WTC11 (cell line): ENCODE data around the gene MAML3. TPM values are rescaled to one million over a fixed set of nuclear protein-coding genes. Genes with fewer than 3 reads are reported as not detected.

ENCODE experiments used
- ATAC-seq: fragments of 200-7000 bp; cut with Tn5 transposase; 2 replicates; pipeline ENCODE4 v1.10.0; 2021; ENCODE audit warnings: mild to moderate bottlenecking, moderate library complexity
- CTCF ChIA-PET: fragments of 300-600 bp; sonication (Branson Sonifier 250); formaldehyde crosslinking; loops from one replicate; lab custom pipeline; 2021; ENCODE audit warnings: antibody characterized with exemption; lab: Charles Lee
- POLR2A ChIA-PET: fragments of 350-600 bp; sonication (Branson Sonifier 250); formaldehyde crosslinking; loops from one replicate; lab custom pipeline; 2021; ENCODE audit warnings: antibody characterized with exemption; lab: Charles Lee
- DNase-seq: peaks from one replicate; pipeline ENCODE4 v3.0.0; 2021; ENCODE audit warnings: low spot score
- H3K27ac Mint-ChIP-seq: 2 replicates; pipeline ENCODE4 v1.8.0; 2021; ENCODE audit warnings: mixed read lengths
- H3K27me3 Mint-ChIP-seq: 2 replicates; pipeline ENCODE4 v1.8.0; 2021; ENCODE audit warnings: low read depth, mild to moderate bottlenecking, moderate library complexity, mixed read lengths
- H3K36me3 Mint-ChIP-seq: 2 replicates; pipeline ENCODE4 v1.8.0; 2021; ENCODE audit warnings: mixed read lengths
- H3K4me1 Mint-ChIP-seq: 2 replicates; pipeline ENCODE4 v1.8.0; 2022; ENCODE audit warnings: mixed read lengths
- H3K4me3 Mint-ChIP-seq: 2 replicates; pipeline ENCODE4 v1.8.0; 2021; ENCODE audit warnings: mild to moderate bottlenecking, moderate library complexity, mixed read lengths
- H3K9me3 Mint-ChIP-seq: 2 replicates; pipeline ENCODE4 v1.8.0; 2021; ENCODE audit warnings: mixed read lengths
- ATF1 ChIP-seq: sonication (generic); formaldehyde crosslinking; IDR thresholded peaks from 2 replicates; pipeline ENCODE4 v1.8.1; 2023; ENCODE audit warnings: mild to moderate bottlenecking, moderate library complexity, missing genetic modification reagents
- JUN ChIP-seq: sonication (generic); formaldehyde crosslinking; IDR thresholded peaks from 2 replicates; pipeline ENCODE4 v1.8.0; 2023; ENCODE audit warnings: mild to moderate bottlenecking, missing genetic modification reagents
- OVOL2 ChIP-seq: fragments of 250-450 bp; sonication (Bioruptor Pico); IDR thresholded peaks from 2 replicates; pipeline ENCODE4 v1.9.0; 2021; ENCODE audit warnings: mild to moderate bottlenecking, borderline replicate concordance
- PRRX2 ChIP-seq: fragments of 250-450 bp; sonication (Bioruptor Pico); IDR thresholded peaks from 2 replicates; pipeline ENCODE4 v1.8.0; 2021; ENCODE audit warnings: mild to moderate bottlenecking
- TCF7 ChIP-seq: sonication (generic); formaldehyde crosslinking; IDR thresholded peaks from 2 replicates; pipeline ENCODE4 v1.8.0; 2022; ENCODE audit warnings: mild to moderate bottlenecking, low read depth, missing genetic modification reagents, moderate library complexity
- TP53 ChIP-seq: sonication (generic); formaldehyde crosslinking; IDR thresholded peaks from 2 replicates; pipeline ENCODE4 v1.8.1; 2023; ENCODE audit warnings: mild to moderate bottlenecking, missing genetic modification reagents
- ZBTB21 ChIP-seq: sonication (generic); formaldehyde crosslinking; IDR thresholded peaks from 2 replicates; pipeline ENCODE4 v1.8.1; 2023; ENCODE audit warnings: mild to moderate bottlenecking, missing genetic modification reagents, borderline replicate concordance
- ZNF219 ChIP-seq: sonication (generic); formaldehyde crosslinking; IDR thresholded peaks from 2 replicates; pipeline ENCODE4 v1.8.0; 2023; ENCODE audit warnings: missing genetic modification reagents, mild to moderate bottlenecking, borderline replicate concordance
- ZNF416 ChIP-seq: fragments of 250-450 bp; sonication (Bioruptor Pico); IDR thresholded peaks from 2 replicates; pipeline ENCODE4 v1.9.0; 2021; ENCODE audit warnings: mild to moderate bottlenecking, inconsistent platforms
- ZNF671 ChIP-seq: fragments of 250-450 bp; sonication (Bioruptor Pico); IDR thresholded peaks from 2 replicates; pipeline ENCODE4 v1.8.0; 2021; ENCODE audit warnings: mild to moderate bottlenecking
- total RNA-seq: library from RNA; stranded (reverse); gene quantifications from 3 replicates; pipeline ENCODE4 v1.2.3, GENCODE V29; 2021
- TF ChIP-seq, protein P1 (sequence below): sonication (generic); formaldehyde crosslinking; IDR thresholded peaks from 2 replicates; pipeline ENCODE4 v1.8.1; 2022; ENCODE audit warnings: mild to moderate bottlenecking, missing genetic modification reagents, moderate library complexity, borderline replicate concordance
- TF ChIP-seq, protein P2 (sequence below): sonication (generic); formaldehyde crosslinking; IDR thresholded peaks from 2 replicates; pipeline ENCODE4 v1.8.0; 2022; ENCODE audit warnings: mild to moderate bottlenecking, missing genetic modification reagents
- TF ChIP-seq, protein P3 (sequence below): fragments of 250-450 bp; sonication (Bioruptor Pico); IDR thresholded peaks from 2 replicates; pipeline ENCODE4 v1.9.0; 2021; ENCODE audit warnings: mild to moderate bottlenecking, borderline replicate concordance
- TF ChIP-seq, protein P4 (sequence below): fragments of 250-450 bp; sonication (Bioruptor Pico); IDR thresholded peaks from 2 replicates; pipeline ENCODE4 v1.9.0; 2021; ENCODE audit warnings: mild to moderate bottlenecking
- TF ChIP-seq, protein P5 (sequence below): sonication (generic); formaldehyde crosslinking; IDR thresholded peaks from 2 replicates; pipeline ENCODE4 v1.8.0; 2023; ENCODE audit warnings: mild to moderate bottlenecking, missing genetic modification reagents
- TF ChIP-seq, protein P6 (sequence below): sonication (generic); formaldehyde crosslinking; IDR thresholded peaks from 2 replicates; pipeline ENCODE4 v1.8.0; 2023; ENCODE audit warnings: missing genetic modification reagents
- TF ChIP-seq, protein P7 (sequence below): sonication (generic); formaldehyde crosslinking; IDR thresholded peaks from 2 replicates; pipeline ENCODE4 v1.8.1; 2023; ENCODE audit warnings: mild to moderate bottlenecking, missing genetic modification reagents, moderate library complexity
- TF ChIP-seq, protein P8 (sequence below): sonication (generic); formaldehyde crosslinking; IDR thresholded peaks from 2 replicates; pipeline ENCODE4 v1.8.1; 2023; ENCODE audit warnings: mild to moderate bottlenecking, missing genetic modification reagents, borderline replicate concordance
- TF ChIP-seq, protein P9 (sequence below): fragments of 250-450 bp; sonication (Bioruptor Pico); IDR thresholded peaks from 2 replicates; pipeline ENCODE4 v1.9.0; 2021; ENCODE audit warnings: moderate library complexity, mild to moderate bottlenecking, inconsistent platforms, borderline replicate concordance

MAML3 gene
- total RNA-seq, 1 experiment from 2014 or later, result 7.4 TPM

DNA sequence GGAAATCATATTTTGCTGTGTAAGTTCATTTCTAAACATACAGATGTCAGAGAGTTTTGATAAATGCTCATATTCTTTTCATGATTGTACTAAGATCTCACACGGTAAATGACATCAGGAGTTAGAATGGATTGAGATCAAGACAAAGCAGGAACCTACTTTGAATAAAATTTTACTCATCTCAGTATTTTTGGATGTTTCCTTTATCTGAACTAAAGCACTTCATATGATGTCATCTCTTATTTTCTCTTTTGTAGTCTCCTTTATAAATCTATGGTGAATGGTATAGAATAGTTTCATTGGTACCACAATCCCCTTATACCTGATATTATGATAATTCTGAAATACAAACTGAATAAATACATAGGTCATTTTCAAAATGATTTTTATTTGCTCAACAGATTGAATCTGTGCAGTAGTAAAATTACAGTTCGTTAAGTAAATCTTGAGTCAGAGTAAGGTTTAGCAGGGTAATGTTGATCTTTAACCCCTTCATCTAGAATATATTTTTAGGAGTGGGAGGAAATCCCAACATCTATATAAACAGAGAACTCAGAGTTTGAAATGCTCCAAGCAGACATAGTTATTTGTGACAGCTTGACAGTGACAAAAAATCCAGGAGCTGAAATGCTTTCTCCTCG, 308.4 kb downstream of the MAML3 start:
- Mint-ChIP-seq H3K4me1 (peaks cover 51% of the 10 kb centered on the region), H3K27me3 (no peaks in the 10 kb centered on the region), H3K36me3 (no peaks in the 10 kb centered on the region), H3K9me3 (no peaks in the 10 kb centered on the region), H3K27ac (no peak overlapping the region), H3K4me3 (no peak overlapping the region)
- DNase-seq, result no peak
- CTCF ChIA-PET, result no interaction called here
- POLR2A ChIA-PET, result no interaction called here
- ATAC-seq, result no peak
- TF ChIP-seq, protein P1, sequence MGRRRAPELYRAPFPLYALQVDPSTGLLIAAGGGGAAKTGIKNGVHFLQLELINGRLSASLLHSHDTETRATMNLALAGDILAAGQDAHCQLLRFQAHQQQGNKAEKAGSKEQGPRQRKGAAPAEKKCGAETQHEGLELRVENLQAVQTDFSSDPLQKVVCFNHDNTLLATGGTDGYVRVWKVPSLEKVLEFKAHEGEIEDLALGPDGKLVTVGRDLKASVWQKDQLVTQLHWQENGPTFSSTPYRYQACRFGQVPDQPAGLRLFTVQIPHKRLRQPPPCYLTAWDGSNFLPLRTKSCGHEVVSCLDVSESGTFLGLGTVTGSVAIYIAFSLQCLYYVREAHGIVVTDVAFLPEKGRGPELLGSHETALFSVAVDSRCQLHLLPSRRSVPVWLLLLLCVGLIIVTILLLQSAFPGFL (CRISPR knock-in tag), result no peak
- no peak for TF ChIP-seq TCF7 (CRISPR knock-in tag)
- TF ChIP-seq PRRX2, result no peak
- no peak for TF ChIP-seq ATF1 (CRISPR knock-in tag)
- TF ChIP-seq, protein P2, sequence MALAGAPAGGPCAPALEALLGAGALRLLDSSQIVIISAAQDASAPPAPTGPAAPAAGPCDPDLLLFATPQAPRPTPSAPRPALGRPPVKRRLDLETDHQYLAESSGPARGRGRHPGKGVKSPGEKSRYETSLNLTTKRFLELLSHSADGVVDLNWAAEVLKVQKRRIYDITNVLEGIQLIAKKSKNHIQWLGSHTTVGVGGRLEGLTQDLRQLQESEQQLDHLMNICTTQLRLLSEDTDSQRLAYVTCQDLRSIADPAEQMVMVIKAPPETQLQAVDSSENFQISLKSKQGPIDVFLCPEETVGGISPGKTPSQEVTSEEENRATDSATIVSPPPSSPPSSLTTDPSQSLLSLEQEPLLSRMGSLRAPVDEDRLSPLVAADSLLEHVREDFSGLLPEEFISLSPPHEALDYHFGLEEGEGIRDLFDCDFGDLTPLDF (CRISPR knock-in tag), result no peak
- TF ChIP-seq, protein P3, sequence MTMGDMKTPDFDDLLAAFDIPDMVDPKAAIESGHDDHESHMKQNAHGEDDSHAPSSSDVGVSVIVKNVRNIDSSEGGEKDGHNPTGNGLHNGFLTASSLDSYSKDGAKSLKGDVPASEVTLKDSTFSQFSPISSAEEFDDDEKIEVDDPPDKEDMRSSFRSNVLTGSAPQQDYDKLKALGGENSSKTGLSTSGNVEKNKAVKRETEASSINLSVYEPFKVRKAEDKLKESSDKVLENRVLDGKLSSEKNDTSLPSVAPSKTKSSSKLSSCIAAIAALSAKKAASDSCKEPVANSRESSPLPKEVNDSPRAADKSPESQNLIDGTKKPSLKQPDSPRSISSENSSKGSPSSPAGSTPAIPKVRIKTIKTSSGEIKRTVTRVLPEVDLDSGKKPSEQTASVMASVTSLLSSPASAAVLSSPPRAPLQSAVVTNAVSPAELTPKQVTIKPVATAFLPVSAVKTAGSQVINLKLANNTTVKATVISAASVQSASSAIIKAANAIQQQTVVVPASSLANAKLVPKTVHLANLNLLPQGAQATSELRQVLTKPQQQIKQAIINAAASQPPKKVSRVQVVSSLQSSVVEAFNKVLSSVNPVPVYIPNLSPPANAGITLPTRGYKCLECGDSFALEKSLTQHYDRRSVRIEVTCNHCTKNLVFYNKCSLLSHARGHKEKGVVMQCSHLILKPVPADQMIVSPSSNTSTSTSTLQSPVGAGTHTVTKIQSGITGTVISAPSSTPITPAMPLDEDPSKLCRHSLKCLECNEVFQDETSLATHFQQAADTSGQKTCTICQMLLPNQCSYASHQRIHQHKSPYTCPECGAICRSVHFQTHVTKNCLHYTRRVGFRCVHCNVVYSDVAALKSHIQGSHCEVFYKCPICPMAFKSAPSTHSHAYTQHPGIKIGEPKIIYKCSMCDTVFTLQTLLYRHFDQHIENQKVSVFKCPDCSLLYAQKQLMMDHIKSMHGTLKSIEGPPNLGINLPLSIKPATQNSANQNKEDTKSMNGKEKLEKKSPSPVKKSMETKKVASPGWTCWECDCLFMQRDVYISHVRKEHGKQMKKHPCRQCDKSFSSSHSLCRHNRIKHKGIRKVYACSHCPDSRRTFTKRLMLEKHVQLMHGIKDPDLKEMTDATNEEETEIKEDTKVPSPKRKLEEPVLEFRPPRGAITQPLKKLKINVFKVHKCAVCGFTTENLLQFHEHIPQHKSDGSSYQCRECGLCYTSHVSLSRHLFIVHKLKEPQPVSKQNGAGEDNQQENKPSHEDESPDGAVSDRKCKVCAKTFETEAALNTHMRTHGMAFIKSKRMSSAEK, result no peak
- TF ChIP-seq, protein P4, sequence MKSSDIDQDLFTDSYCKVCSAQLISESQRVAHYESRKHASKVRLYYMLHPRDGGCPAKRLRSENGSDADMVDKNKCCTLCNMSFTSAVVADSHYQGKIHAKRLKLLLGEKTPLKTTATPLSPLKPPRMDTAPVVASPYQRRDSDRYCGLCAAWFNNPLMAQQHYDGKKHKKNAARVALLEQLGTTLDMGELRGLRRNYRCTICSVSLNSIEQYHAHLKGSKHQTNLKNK (CRISPR knock-in tag), result no peak
- TF ChIP-seq ZBTB21, result no peak
- TF ChIP-seq OVOL2 (CRISPR knock-in tag), result no peak
- TF ChIP-seq, protein P5, sequence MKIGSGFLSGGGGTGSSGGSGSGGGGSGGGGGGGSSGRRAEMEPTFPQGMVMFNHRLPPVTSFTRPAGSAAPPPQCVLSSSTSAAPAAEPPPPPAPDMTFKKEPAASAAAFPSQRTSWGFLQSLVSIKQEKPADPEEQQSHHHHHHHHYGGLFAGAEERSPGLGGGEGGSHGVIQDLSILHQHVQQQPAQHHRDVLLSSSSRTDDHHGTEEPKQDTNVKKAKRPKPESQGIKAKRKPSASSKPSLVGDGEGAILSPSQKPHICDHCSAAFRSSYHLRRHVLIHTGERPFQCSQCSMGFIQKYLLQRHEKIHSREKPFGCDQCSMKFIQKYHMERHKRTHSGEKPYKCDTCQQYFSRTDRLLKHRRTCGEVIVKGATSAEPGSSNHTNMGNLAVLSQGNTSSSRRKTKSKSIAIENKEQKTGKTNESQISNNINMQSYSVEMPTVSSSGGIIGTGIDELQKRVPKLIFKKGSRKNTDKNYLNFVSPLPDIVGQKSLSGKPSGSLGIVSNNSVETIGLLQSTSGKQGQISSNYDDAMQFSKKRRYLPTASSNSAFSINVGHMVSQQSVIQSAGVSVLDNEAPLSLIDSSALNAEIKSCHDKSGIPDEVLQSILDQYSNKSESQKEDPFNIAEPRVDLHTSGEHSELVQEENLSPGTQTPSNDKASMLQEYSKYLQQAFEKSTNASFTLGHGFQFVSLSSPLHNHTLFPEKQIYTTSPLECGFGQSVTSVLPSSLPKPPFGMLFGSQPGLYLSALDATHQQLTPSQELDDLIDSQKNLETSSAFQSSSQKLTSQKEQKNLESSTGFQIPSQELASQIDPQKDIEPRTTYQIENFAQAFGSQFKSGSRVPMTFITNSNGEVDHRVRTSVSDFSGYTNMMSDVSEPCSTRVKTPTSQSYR (CRISPR knock-in tag), result no peak
- TF ChIP-seq, protein P6, sequence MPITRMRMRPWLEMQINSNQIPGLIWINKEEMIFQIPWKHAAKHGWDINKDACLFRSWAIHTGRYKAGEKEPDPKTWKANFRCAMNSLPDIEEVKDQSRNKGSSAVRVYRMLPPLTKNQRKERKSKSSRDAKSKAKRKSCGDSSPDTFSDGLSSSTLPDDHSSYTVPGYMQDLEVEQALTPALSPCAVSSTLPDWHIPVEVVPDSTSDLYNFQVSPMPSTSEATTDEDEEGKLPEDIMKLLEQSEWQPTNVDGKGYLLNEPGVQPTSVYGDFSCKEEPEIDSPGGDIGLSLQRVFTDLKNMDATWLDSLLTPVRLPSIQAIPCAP (CRISPR knock-in tag), result no peak
- TF ChIP-seq, protein P7, sequence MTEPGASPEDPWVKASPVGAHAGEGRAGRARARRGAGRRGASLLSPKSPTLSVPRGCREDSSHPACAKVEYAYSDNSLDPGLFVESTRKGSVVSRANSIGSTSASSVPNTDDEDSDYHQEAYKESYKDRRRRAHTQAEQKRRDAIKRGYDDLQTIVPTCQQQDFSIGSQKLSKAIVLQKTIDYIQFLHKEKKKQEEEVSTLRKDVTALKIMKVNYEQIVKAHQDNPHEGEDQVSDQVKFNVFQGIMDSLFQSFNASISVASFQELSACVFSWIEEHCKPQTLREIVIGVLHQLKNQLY (CRISPR knock-in tag), result no peak
- TF ChIP-seq, protein P8, sequence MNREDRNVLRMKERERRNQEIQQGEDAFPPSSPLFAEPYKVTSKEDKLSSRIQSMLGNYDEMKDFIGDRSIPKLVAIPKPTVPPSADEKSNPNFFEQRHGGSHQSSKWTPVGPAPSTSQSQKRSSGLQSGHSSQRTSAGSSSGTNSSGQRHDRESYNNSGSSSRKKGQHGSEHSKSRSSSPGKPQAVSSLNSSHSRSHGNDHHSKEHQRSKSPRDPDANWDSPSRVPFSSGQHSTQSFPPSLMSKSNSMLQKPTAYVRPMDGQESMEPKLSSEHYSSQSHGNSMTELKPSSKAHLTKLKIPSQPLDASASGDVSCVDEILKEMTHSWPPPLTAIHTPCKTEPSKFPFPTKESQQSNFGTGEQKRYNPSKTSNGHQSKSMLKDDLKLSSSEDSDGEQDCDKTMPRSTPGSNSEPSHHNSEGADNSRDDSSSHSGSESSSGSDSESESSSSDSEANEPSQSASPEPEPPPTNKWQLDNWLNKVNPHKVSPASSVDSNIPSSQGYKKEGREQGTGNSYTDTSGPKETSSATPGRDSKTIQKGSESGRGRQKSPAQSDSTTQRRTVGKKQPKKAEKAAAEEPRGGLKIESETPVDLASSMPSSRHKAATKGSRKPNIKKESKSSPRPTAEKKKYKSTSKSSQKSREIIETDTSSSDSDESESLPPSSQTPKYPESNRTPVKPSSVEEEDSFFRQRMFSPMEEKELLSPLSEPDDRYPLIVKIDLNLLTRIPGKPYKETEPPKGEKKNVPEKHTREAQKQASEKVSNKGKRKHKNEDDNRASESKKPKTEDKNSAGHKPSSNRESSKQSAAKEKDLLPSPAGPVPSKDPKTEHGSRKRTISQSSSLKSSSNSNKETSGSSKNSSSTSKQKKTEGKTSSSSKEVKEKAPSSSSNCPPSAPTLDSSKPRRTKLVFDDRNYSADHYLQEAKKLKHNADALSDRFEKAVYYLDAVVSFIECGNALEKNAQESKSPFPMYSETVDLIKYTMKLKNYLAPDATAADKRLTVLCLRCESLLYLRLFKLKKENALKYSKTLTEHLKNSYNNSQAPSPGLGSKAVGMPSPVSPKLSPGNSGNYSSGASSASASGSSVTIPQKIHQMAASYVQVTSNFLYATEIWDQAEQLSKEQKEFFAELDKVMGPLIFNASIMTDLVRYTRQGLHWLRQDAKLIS (CRISPR knock-in tag), result no peak
- no peak for TF ChIP-seq JUN (CRISPR knock-in tag)
- TF ChIP-seq ZNF219, result no peak
- no peak for TF ChIP-seq ZNF671 (CRISPR knock-in tag)
- TF ChIP-seq TP53 (CRISPR knock-in tag), result no peak
- no peak for TF ChIP-seq ZNF416 (CRISPR knock-in tag)
- TF ChIP-seq, protein P9, sequence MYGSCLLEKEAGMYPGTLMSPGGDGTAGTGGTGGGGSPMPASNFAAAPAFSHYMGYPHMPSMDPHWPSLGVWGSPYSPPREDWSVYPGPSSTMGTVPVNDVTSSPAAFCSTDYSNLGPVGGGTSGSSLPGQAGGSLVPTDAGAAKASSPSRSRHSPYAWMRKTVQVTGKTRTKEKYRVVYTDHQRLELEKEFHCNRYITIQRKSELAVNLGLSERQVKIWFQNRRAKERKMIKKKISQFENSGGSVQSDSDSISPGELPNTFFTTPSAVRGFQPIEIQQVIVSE, result no peak
